HAP-1 (cell line): Measurements from ENCODE around the gene KCTD4.
"Not testable (repeated sequence)": the region's sequence is repeated elsewhere in the genome, so short reads cannot be mapped to it uniquely, and the experiment has no call there.

Source experiments
- DNase-seq, 2 experiments: peaks; one replicate each; pipeline ENCODE4 v3.0.0-alpha.2; 2016 to 2020; ENCODE audit warnings: low spot score in 2 of 2
- H3K27me3 ChIP-seq: fragments of 250-450 bp; sonication (Bioruptor Pico); 2 replicates; pipeline ENCODE4 v1.5.1; 2020; ENCODE audit warnings: low read depth, mild to moderate bottlenecking, moderate library complexity
- H3K36me3 ChIP-seq: fragments of 250-450 bp; sonication (Bioruptor Pico); replicated peaks from 2 replicates; pipeline ENCODE4 v1.5.1; 2020; ENCODE audit warnings: mild to moderate bottlenecking
- H3K4me1 ChIP-seq: fragments of 250-450 bp; sonication (Bioruptor Pico); 2 replicates; pipeline ENCODE4 v1.5.1; 2020; ENCODE audit warnings: mild to moderate bottlenecking
- H3K4me3 ChIP-seq: fragments of 250-450 bp; sonication (Bioruptor Pico); 2 replicates; pipeline ENCODE4 v1.5.1; 2020; ENCODE audit warnings: mild to moderate bottlenecking, moderate library complexity
- H3K9me3 ChIP-seq: fragments of 250-450 bp; sonication (Bioruptor Pico); 2 replicates; pipeline ENCODE4 v1.5.1; 2020; ENCODE audit warnings: mild to moderate bottlenecking, moderate library complexity
- in situ Hi-C: fragments of 300-500 bp; cut with MboI; formaldehyde crosslinking; loops from 3 replicates; pipeline ENCODE4 v1.14.3; 2020; ENCODE audit warnings: low sequenced_read_pairs, inconsistent platforms, mixed read lengths

Gene KCTD4

DNA sequence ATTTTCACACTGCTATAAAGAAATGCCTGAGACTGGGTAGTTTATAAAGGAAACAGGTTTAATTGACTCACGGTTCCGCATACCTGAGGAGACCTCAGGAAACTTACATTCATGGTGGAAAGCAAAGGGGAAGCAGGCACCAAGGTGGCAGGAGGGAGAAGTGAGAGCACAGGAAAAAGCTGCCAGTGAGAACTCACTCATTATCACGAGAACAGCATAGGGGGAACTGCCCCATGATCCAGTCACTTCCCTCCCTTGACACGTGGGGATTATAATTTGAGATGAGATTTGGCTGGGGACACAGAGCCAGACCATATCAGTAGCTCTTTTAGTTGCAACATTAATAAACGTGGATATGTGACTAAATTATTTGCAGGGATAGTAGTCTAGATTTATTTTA, 4.3 kb upstream of the KCTD4 start:
- Histone ChIP-seq H3K36me3 (no peaks in the 10 kb centered on the region; the same call in 1 of the 2 replicates), H3K4me1 (peaks cover 8% of the 10 kb centered on the region; the same call in 1 of the 2 replicates), H3K27me3 (no peaks in the 10 kb centered on the region), H3K4me3 (no peak overlapping the region), H3K9me3 (no peaks in the 10 kb centered on the region)
- in situ Hi-C loops: no loop called here
- no peak for DNase-seq

DNA sequence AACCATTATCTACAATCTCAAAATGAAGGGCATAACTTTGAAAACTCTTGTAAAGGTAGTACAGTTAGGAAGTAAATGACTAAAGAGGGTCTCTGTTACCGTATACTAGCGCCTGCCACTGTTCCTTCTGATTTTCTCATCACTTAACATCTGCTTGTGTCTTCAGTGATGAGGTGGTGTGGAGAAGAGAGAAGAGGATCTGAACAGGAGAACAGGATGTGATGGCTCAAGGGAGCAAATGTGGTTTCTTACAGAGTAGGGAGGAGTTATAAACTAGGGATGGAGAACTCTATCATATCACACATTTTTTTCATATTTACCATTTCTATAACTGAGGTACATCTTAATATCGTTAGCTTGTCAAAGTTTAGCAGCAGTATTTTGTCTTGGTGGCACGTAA, 1.1 kb downstream of the KCTD4 start:
- no peaks in the 10 kb centered on the region for H3K9me3 ChIP-seq
- H3K4me3 ChIP-seq: no peak overlapping the region
- DNase-seq: no peak
- in situ Hi-C loops: no loop called here
- no peaks in the 10 kb centered on the region; the same call in 1 of the 2 replicates for H3K36me3 ChIP-seq
- peaks cover 1% of the 10 kb centered on the region for H3K4me1 ChIP-seq
- no peaks in the 10 kb centered on the region for H3K27me3 ChIP-seq

DNA sequence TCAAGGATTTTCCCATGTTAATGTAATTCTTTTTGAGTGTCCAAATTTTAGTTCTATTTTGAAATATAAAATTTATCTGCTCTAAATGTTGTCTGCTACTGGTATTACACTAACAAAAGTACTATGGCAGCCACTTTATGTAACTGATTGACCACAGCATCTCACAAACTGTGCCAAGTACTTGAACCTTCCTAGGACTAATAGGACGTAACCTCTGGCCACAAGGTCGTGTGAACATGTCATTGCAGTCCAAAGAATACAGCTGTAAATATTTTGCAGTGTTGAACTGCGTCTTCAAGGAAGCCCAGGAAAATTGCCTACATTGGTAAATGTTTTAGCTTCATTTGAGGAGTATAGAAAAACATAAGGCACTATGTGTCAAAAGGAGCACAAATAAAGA, 1.9 kb downstream of the KCTD4 start:
- Histone ChIP-seq H3K4me1 (peaks cover 3% of the 10 kb centered on the region), H3K27me3 (no peaks in the 10 kb centered on the region), H3K36me3 (no peaks in the 10 kb centered on the region; the same call in 1 of the 2 replicates), H3K9me3 (no peaks in the 10 kb centered on the region), H3K4me3 (no peak overlapping the region)
- in situ Hi-C loops: no loop called here
- no peak for DNase-seq

DNA sequence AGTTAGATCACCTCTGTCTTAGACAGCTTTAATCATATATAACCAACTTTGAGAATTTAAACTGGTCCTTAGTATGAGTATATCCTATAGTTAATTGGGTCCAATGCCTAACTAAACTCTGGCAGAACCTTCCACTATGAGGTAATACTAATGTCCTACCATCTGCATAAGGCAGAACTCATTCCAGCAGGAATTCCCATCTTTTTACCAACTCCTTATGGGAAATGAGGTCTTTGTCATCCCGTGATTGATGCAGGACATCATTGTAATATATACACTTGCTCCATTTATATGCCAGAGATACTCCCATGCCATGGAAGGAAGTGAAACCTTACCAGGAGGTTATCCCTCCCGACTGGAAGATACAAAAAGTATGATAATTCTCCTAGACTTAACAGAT, 2.8 kb downstream of the KCTD4 start:
- Histone ChIP-seq H3K36me3 (no peaks in the 10 kb centered on the region; the same call in 1 of the 2 replicates), H3K9me3 (no peaks in the 10 kb centered on the region), H3K4me3 (no peak overlapping the region), H3K4me1 (peaks cover 8% of the 10 kb centered on the region), H3K27me3 (no peaks in the 10 kb centered on the region)
- in situ Hi-C loops: no loop called here
- no peak for DNase-seq

DNA sequence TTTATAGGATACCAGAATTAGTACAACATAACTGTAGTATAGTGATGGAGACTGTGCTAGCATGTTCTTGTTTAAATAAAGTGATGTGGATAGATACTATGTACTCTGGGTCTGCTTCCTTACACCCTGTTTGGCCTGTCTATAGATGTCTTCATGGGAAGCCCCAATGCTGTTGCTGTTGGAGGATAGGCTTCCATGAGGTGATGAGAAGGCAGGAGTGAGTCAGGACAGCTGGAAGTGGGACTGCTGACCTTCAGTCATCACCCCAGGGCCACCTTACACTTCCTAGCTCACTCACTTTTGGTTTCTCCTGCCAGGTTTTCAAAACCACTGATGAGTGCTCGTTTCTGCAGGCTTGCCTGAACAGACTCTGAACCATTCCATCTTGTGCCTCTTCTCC, 4.2 kb downstream of the KCTD4 start:
- Histone ChIP-seq H3K27me3 (no peaks in the 10 kb centered on the region), H3K9me3 (no peaks in the 10 kb centered on the region), H3K4me1 (peaks cover 18% of the 10 kb centered on the region), H3K36me3 (no peaks in the 10 kb centered on the region; the same call in 1 of the 2 replicates), H3K4me3 (no peak overlapping the region)
- DNase-seq: no peak
- in situ Hi-C loops: no loop called here

DNA sequence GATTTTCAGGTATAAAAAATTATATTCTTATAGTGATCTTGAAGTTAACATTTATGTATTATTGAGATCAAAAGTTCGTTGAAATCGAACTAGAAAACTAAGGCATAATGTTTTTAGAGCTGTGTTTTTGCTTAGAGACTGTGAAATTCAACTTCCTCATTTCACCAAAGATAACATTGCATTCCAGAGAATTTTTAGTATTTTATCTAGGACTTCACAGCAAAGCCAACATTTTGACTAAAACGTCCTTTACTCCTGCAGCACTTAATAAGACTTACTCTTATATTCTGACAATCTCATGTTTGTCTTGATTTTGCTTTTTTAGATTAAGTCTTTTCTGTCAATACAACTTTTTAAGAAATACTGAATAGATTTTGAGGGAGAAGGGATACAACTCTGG, 4.7 kb downstream of the KCTD4 start:
- no peak for DNase-seq
- Histone ChIP-seq H3K4me3 (no peak overlapping the region), H3K36me3 (no peaks in the 10 kb centered on the region; the same call in 1 of the 2 replicates), H3K9me3 (no peaks in the 10 kb centered on the region), H3K27me3 (no peaks in the 10 kb centered on the region), H3K4me1 (peaks cover 18% of the 10 kb centered on the region)
- in situ Hi-C loops: no loop called here

DNA sequence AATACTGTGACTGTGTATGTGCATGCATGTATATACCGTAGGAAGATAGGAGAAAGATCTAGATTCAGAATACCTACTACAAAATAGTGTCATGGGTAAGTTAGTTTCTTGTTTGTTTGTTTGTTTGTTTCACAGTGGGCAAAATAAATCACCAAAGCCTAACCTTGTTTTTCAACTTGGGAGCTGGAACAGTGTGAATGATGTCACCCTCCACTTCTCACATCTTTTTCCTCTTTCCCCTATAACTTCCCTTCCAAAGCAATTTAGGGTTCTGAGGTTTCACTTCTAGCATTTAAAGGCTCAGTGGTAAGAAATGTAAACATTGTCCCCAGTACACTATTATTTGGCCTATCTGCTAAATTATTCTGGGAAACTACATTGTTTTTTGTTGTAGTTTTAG, 5.4 kb downstream of the KCTD4 start:
- Histone ChIP-seq H3K4me1 (peaks cover 18% of the 10 kb centered on the region), H3K36me3 (no peaks in the 10 kb centered on the region; the same call in 1 of the 2 replicates), H3K9me3 (no peaks in the 10 kb centered on the region), H3K27me3 (no peaks in the 10 kb centered on the region), H3K4me3 (no peak overlapping the region)
- DNase-seq: no peak
- in situ Hi-C loops: no loop called here

DNA sequence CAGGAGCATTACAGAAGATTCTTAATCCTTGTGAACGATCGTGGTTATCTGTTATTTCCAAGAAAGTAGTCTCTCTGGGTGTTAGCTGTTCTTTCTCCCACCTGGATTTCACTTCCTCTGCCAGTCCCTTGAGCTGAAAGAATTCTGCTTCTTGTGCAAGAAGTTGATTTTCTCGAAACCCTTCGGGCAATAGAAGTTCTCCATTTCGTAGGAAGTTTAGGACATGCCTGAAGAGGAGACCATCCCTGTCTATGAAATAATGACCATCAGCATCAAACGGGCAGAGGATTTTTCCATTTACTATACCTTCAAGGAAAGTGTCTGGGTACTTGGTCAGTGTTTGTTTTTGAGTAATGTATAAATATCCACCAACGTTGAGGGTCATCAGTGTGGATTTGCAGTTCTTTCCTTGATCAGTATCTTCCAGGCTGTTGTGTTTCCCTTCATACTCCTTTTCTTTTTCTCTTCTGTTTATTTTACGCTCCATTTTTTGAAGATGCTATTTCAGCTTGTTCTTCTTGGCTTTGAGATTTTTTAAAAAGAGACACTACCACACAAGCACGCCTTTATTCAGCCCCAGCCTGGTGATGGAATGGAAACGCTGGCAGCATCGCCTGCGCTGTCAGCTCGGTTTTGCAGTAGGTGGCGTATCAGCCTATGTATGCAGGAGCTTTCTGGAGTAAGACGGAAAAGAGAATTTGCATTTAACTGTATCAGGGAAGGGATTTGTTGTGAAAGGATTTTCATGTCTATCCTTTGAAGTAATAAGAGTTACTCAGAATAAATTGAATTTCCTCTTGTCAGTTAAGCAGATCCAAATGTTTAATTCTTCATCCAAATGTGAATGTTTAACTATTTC, 6.5 kb downstream of the KCTD4 start:
- in situ Hi-C loops: no loop called here
- peak; percentile 55 to 57 for DNase-seq
- Histone ChIP-seq H3K36me3 (no peaks in the 10 kb centered on the region; the same call in 1 of the 2 replicates), H3K9me3 (no peaks in the 10 kb centered on the region), H3K27me3 (no peaks in the 10 kb centered on the region), H3K4me3 (no peak overlapping the region), H3K4me1 (peaks cover 18% of the 10 kb centered on the region)

DNA sequence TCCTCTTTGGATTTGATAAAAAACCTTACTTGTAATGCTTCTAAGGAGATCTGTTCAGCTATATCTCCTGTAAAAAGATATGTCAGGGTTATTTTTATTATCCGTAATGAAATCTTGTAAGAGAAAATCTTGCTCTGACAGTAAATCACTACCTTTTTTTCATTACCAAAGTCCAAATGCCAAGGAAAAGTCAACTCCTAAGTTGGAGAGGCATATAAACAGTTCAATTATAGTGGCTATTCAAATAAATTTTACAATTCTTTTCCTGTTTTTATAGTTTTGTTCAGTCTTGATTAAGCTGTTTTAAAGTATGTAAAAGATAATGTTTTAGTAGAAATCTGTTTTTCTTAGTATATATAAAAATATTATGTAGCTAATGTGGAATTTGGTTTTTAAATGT, 9.0 kb downstream of the KCTD4 start:
- H3K4me3 ChIP-seq: no peak overlapping the region
- no peaks in the 10 kb centered on the region for H3K9me3 ChIP-seq
- in situ Hi-C loops: no loop called here
- H3K27me3 ChIP-seq: no peaks in the 10 kb centered on the region
- H3K36me3 ChIP-seq: no peaks in the 10 kb centered on the region
- peaks cover 18% of the 10 kb centered on the region for H3K4me1 ChIP-seq
- no peak for DNase-seq

DNA sequence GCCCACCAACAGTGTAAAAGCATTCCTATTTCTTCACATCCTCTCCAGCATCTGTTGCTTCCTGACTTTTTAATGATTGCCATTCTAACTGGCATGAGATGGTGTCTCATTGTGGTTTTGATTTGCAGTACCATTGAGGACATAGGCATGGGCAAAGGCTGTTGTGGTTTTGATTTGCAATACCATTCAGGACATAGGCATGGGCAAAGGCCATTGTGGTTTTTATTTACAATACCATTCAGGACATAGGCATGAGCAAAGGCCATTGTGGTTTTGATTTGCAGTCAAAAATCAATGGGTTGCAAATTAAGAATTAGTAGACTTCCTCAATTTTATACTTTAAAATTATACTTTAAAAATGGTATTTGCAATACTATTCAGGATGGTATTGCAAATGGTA, 11.3 kb downstream of the KCTD4 start:
- H3K9me3 ChIP-seq, H3K27me3 ChIP-seq, H3K4me3 ChIP-seq, H3K36me3 ChIP-seq, in situ Hi-C loops, DNase-seq: not testable (repeated sequence)
- peaks cover 15% of the 10 kb centered on the region for H3K4me1 ChIP-seq

DNA sequence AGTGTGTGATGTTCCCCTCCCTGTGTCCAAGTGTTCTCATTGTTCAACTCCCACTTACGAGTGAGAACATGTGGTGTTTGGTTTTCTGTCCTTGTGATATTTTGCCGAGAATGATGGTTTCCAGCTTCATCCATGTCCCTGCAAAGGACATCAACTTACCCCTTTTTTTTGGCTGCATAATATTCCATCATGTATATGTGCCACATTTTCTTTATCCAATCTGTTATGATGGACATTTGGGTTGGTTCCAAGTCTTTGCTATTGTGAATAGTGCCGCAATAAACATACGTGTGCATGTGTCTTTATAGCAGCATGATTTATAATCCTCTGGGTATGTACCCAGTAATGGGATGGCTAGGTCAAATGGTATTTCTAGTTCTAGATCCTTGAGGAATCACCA, 11.8 kb downstream of the KCTD4 start:
- H3K36me3 ChIP-seq, in situ Hi-C loops, H3K9me3 ChIP-seq, DNase-seq, H3K27me3 ChIP-seq, H3K4me3 ChIP-seq: not testable (repeated sequence)
- peaks cover 15% of the 10 kb centered on the region for H3K4me1 ChIP-seq

DNA sequence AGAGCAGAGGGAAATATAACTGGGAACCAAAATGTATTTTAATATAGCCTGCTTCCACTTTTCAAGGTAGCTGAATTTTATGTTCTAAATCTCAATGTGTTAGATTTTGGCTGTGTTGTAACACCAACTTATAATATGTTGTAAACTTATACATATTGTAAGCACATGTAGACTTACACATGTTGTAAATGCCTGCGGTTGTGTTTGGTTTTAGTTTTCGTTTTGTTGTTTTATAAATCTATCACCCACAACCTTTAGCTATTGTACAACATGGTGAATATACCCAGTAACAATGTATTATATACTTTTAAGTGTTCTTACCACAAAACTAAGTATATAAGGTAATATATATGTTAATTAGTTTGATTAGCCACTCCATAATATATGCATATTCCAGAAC, 15.6 kb downstream of the KCTD4 start:
- DNase-seq: no peak
- no peaks in the 10 kb centered on the region for H3K9me3 ChIP-seq
- in situ Hi-C loops: no loop called here
- H3K36me3 ChIP-seq: no peaks in the 10 kb centered on the region; the same call in 1 of the 2 replicates
- H3K4me3 ChIP-seq: no peak overlapping the region
- no peaks in the 10 kb centered on the region for H3K27me3 ChIP-seq
- no peaks in the 10 kb centered on the region for H3K4me1 ChIP-seq

DNA sequence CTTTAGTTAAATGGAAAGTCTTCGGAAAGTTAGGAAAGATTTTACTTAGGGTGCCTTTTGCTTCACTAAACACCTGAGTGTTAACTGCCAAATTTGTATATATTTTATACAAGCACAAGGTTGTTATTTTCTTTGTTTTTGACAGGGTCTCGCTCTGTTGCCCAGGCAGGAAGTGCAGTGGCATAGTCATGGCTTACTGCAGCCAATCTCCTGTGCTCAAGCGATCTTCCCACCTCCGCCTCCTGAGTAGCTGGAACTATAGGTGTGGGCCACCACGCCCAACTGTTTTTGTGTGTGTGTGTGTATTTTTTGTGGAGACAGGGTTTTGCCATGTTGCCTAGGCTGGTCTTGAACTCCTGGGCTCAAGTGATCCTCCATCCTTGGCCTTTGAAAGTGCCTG, 16.2 kb downstream of the KCTD4 start:
- no peak for DNase-seq
- Histone ChIP-seq H3K9me3 (no peaks in the 10 kb centered on the region), H3K4me3 (no peak overlapping the region), H3K27me3 (no peaks in the 10 kb centered on the region), H3K36me3 (no peaks in the 10 kb centered on the region; the same call in 1 of the 2 replicates), H3K4me1 (no peaks in the 10 kb centered on the region)
- in situ Hi-C loops: no loop called here

DNA sequence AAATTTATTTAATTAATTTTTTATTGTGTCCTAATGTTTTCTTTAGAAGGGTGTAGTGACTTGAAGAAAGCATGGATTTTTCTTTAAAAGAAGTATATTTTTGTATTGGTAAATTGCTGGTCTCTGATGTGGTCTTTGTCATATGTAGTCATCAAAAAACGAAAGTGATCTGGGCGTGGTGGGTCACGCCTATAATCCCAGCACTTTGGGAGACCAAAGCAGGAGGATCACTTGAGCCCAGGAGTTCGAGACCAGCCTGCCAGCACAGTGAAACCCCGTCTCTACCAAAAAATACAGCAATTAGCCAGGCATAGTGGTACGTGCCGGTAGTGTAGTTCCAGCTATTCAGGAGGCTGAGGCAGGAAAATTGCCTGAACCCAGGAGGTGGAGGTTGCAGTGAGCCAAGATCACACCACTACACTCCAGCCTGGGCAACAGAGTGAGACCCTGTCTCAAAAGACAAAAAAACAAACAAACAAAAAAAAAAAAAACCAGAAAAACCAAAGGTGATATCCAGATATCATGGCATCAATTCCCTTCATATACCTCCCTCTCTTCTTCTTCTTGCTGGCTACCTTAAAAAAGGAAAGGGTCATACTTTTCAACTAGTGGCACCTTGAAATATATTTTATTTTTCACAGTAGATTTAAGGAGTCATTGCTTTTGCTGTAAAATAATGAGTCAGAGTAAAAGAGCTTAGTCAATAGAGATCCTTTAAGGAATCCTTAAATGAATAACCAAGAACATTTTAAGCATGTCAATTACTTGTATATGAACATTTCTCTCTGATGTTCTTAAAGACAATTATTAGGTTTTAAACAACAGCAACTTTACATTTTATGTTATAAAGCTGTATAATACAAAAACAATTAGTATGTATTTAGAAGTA, 19.9 kb downstream of the KCTD4 start:
- no peak for DNase-seq
- Histone ChIP-seq H3K4me3 (no peak overlapping the region), H3K36me3 (no peaks in the 10 kb centered on the region; the same call in 1 of the 2 replicates), H3K4me1 (no peaks in the 10 kb centered on the region), H3K27me3 (no peaks in the 10 kb centered on the region), H3K9me3 (no peaks in the 10 kb centered on the region)
- in situ Hi-C loops: no loop called here
